K562 (cell line): ENCODE measurements around the gene SLC12A1. TPM values are rescaled to one million over a fixed set of nuclear protein-coding genes. Genes with fewer than 3 reads are reported as not detected.
A peak's percentile ranks its signal among the peaks of the same experiment; 100 is the strongest.

ENCODE experiments used
- CBX5 ChIP-seq: IDR thresholded peaks from 2 replicates; pipeline ENCODE4 v1.6.1; 2014; ENCODE audit warnings: low read depth, borderline replicate concordance
- ETS2 ChIP-seq: IDR thresholded peaks from 2 replicates; pipeline ENCODE4 v1.6.1; 2016; ENCODE audit warnings: borderline replicate concordance, missing genetic modification characterization, mild to moderate bottlenecking, moderate library complexity, missing compliant biosample characterization; ENCODE audit not compliant: poor library complexity, severe bottlenecking
- GTF2F1 ChIP-seq: IDR thresholded peaks from 2 replicates; pipeline ENCODE4 v1.6.1; 2011; ENCODE audit warnings: low read depth, low read length, improper control_type of control experiment
- SIN3B ChIP-seq: fragments of 450-650 bp; IDR thresholded peaks from 2 replicates; pipeline ENCODE4 v1.6.1; 2017; ENCODE audit warnings: low read depth, mild to moderate bottlenecking, moderate library complexity
- SIRT6 ChIP-seq: IDR thresholded peaks from one replicate; pipeline ENCODE4 v1.6.1; 2012; ENCODE audit warnings: low read depth, mild to moderate bottlenecking, control low read depth, inconsistent platforms, low read length, moderate library complexity
- ZKSCAN3 ChIP-seq: fragments of 250-450 bp; sonication (Bioruptor Pico); IDR thresholded peaks from 2 replicates; pipeline ENCODE4 v1.4.0; 2020
- polyA plus RNA-seq, 8 experiments: library from polyadenylated mRNA; depleted of rRNA in 4 of 8; stranded (reverse) in 5 of 8; unstranded in 3 of 8; fragments of >200 nt; fragmentation: Nextera tagmentation in 2 of 8; fragmentation: Illumina TruSeq in 1 of 8; extraction: Ambion mirVana in 2 of 8; extraction: Trizol in 1 of 8; gene quantifications; 2 replicates each; pipeline versions ENCODE4 v1.2.1 to v1.2.3, GENCODE V29; 2011 to 2014; ENCODE audit warnings: inconsistent platforms in 1 of 8, missing spikeins in 1 of 8
- total RNA-seq, 7 experiments: library from RNA; depleted of rRNA in 6 of 7; stranded (reverse); fragments of >200 nt in 6 of 7; fragmentation: Illumina TruSeq in 2 of 7; extraction: Trizol in 2 of 7; gene quantifications; 2 replicates each; pipeline versions ENCODE4 v1.2.1 to v1.2.3, GENCODE V29; 2011 to 2021; ENCODE audit warnings: low replicate concordance in 1 of 7
- TF ChIP-seq, protein P1 (sequence below): fragments of 450-650 bp; formaldehyde crosslinking; IDR thresholded peaks from 2 replicates; pipeline ENCODE4 v1.4.0; 2020; ENCODE audit warnings: mild to moderate bottlenecking, moderate library complexity
- TF ChIP-seq, protein P2 (sequence below): sonication (generic); formaldehyde crosslinking; IDR thresholded peaks from 2 replicates; pipeline ENCODE4 v1.8.0; 2023; ENCODE audit warnings: mild to moderate bottlenecking, missing genetic modification reagents
- TF ChIP-seq, protein P3 (sequence below), 2 experiments: fragments of 250-450 bp in 1 of 2; fragments of 450-650 bp in 1 of 2; sonication (Bioruptor Pico) in 1 of 2; IDR thresholded peaks; 2 replicates each; pipeline versions ENCODE4 v1.6.1 to v1.8.0; 2016 to 2021; ENCODE audit warnings: mild to moderate bottlenecking in 2 of 2, moderate library complexity in 2 of 2, missing compliant biosample characterization in 1 of 2, missing genetic modification characterization in 1 of 2
- TF ChIP-seq, protein P4 (sequence below): fragments of 450-650 bp; IDR thresholded peaks from 2 replicates; pipeline ENCODE4 v1.6.1; 2016; ENCODE audit warnings: missing biosample characterization, missing genetic modification characterization
- TF ChIP-seq, protein P5 (sequence below): sonication (generic); formaldehyde crosslinking; IDR thresholded peaks from 2 replicates; pipeline ENCODE4 v1.8.1; 2023; ENCODE audit warnings: missing genetic modification reagents, mild to moderate bottlenecking, borderline replicate concordance
- TF ChIP-seq, protein P6 (sequence below): fragments of 250-450 bp; sonication (Bioruptor Pico); IDR thresholded peaks from 2 replicates; pipeline ENCODE4 v1.4.0; 2020; ENCODE audit warnings: mild to moderate bottlenecking, moderate library complexity

The SLC12A1 gene
- total and polyA plus RNA-seq, 9 of the 15 experiments (the other 6 are each of a cell fraction or from before 2014, with no cell fraction given) = not detected

DNA sequence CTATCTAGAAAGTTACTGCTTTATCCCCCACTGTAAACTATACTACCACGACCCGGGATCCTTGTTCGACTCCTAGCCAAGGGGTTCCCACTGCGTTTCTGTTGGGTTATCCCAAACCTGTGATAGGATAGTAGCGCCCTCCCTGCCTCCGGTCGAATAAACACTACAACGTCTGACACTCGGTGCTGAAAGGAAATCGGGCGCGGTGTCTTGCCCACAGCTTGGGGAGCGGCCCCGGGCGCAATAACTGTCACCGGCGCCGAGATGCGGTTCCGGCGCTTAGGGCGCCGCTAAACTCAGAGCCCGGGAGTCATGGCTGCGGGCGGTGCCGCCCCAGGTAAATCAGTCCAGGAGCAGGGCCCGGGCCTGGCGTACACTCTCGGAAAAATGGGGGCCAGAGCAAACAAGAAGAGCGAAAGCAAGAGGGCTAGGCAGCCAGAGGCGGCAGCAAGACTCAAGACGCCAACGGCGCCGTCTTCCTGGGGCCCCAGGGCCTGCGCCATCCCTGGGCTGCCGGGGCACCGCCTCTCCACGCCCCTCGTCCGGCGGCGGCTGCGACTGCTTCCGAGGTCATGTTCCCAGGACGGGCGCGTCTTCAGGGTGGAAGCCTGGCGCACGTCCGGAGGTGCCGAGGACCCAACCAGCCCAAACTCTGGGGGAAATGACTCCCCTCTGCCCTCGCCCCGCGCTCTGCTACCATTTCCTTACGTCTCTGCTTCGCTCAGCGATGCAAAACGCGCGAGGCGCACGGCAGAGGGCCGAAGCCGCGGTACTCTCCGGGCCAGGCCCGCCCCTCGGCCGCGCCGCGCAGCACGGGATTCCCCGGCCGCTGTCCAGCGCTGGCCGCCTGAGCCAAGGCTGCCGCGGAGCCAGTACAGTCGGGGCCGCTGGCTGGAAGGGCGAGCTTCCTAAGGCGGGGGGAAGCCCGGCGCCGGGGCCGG, 125.0 kb downstream of the SLC12A1 start, which contains the start of gene DUT (continued):
- no peak for TF ChIP-seq ETS2
- TF ChIP-seq, protein P1, sequence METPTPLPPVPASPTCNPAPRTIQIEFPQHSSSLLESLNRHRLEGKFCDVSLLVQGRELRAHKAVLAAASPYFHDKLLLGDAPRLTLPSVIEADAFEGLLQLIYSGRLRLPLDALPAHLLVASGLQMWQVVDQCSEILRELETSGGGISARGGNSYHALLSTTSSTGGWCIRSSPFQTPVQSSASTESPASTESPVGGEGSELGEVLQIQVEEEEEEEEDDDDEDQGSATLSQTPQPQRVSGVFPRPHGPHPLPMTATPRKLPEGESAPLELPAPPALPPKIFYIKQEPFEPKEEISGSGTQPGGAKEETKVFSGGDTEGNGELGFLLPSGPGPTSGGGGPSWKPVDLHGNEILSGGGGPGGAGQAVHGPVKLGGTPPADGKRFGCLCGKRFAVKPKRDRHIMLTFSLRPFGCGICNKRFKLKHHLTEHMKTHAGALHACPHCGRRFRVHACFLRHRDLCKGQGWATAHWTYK (CRISPR knock-in tag) = peak; percentile 31; the same call in 1 of the 2 replicates
- no peak for TF ChIP-seq CBX5
- TF ChIP-seq ZKSCAN3 = no peak
- no peak for TF ChIP-seq SIRT6
- TF ChIP-seq, protein P2, sequence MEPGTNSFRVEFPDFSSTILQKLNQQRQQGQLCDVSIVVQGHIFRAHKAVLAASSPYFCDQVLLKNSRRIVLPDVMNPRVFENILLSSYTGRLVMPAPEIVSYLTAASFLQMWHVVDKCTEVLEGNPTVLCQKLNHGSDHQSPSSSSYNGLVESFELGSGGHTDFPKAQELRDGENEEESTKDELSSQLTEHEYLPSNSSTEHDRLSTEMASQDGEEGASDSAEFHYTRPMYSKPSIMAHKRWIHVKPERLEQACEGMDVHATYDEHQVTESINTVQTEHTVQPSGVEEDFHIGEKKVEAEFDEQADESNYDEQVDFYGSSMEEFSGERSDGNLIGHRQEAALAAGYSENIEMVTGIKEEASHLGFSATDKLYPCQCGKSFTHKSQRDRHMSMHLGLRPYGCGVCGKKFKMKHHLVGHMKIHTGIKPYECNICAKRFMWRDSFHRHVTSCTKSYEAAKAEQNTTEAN (CRISPR knock-in tag) = no peak
- TF ChIP-seq, protein P3, sequence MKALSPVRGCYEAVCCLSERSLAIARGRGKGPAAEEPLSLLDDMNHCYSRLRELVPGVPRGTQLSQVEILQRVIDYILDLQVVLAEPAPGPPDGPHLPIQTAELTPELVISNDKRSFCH (CRISPR knock-in tag; IDR thresholded peaks at IDR 0.05) = no peak
- TF ChIP-seq, protein P3 (tag; IDR thresholded peaks at IDR 0.05) = peak; percentile 78; the same call in 1 of the 2 replicates
- TF ChIP-seq, protein P4, sequence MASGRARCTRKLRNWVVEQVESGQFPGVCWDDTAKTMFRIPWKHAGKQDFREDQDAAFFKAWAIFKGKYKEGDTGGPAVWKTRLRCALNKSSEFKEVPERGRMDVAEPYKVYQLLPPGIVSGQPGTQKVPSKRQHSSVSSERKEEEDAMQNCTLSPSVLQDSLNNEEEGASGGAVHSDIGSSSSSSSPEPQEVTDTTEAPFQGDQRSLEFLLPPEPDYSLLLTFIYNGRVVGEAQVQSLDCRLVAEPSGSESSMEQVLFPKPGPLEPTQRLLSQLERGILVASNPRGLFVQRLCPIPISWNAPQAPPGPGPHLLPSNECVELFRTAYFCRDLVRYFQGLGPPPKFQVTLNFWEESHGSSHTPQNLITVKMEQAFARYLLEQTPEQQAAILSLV = no peak
- TF ChIP-seq SIN3B = 0 out of 2 replicates have a peak, but pooled peaks have one; percentile 54
- TF ChIP-seq, protein P5, sequence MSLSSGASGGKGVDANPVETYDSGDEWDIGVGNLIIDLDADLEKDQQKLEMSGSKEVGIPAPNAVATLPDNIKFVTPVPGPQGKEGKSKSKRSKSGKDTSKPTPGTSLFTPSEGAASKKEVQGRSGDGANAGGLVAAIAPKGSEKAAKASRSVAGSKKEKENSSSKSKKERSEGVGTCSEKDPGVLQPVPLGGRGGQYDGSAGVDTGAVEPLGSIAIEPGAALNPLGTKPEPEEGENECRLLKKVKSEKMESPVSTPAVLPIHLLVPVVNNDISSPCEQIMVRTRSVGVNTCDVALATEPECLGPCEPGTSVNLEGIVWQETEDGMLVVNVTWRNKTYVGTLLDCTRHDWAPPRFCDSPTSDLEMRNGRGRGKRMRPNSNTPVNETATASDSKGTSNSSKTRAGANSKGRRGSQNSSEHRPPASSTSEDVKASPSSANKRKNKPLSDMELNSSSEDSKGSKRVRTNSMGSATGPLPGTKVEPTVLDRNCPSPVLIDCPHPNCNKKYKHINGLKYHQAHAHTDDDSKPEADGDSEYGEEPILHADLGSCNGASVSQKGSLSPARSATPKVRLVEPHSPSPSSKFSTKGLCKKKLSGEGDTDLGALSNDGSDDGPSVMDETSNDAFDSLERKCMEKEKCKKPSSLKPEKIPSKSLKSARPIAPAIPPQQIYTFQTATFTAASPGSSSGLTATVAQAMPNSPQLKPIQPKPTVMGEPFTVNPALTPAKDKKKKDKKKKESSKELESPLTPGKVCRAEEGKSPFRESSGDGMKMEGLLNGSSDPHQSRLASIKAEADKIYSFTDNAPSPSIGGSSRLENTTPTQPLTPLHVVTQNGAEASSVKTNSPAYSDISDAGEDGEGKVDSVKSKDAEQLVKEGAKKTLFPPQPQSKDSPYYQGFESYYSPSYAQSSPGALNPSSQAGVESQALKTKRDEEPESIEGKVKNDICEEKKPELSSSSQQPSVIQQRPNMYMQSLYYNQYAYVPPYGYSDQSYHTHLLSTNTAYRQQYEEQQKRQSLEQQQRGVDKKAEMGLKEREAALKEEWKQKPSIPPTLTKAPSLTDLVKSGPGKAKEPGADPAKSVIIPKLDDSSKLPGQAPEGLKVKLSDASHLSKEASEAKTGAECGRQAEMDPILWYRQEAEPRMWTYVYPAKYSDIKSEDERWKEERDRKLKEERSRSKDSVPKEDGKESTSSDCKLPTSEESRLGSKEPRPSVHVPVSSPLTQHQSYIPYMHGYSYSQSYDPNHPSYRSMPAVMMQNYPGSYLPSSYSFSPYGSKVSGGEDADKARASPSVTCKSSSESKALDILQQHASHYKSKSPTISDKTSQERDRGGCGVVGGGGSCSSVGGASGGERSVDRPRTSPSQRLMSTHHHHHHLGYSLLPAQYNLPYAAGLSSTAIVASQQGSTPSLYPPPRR = no peak
- TF ChIP-seq, protein P6, sequence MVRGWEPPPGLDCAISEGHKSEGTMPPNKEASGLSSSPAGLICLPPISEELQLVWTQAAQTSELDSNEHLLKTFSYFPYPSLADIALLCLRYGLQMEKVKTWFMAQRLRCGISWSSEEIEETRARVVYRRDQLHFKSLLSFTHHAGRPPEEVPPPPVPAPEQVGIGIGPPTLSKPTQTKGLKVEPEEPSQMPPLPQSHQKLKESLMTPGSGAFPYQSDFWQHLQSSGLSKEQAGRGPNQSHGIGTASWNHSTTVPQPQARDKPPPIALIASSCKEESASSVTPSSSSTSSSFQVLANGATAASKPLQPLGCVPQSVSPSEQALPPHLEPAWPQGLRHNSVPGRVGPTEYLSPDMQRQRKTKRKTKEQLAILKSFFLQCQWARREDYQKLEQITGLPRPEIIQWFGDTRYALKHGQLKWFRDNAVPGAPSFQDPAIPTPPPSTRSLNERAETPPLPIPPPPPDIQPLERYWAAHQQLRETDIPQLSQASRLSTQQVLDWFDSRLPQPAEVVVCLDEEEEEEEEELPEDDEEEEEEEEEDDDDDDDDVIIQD (CRISPR knock-in tag) = no peak
- no peak for TF ChIP-seq GTF2F1
